Naive thymus-derived CD8-positive, alpha-beta T cell (primary cell): ENCODE measurements around the gene SELENOH. TPM values are rescaled to one million over a fixed set of nuclear protein-coding genes. Genes with fewer than 3 reads are reported as not detected.
A peak's percentile ranks its signal among the peaks of the same experiment; 100 is the strongest.
"Not testable (repeated sequence)": the region's sequence is repeated elsewhere in the genome, so short reads cannot be mapped to it uniquely, and the experiment has no call there.

ENCODE experiments used
- ATAC-seq, 2 donors: fragments of 150-1000 bp; cut with Tn5 transposase in 1 of 2; sonication (Bioruptor Pico), chemical (Tn5 transposase) in 1 of 2; 1 replicate in 1 of 2; 2 replicates in 1 of 2; pipeline ENCODE4 v1.10.0; 2021; ENCODE audit warnings: mild to moderate bottlenecking in 2 of 2, moderate library complexity in 2 of 2
- POLR2A ChIA-PET: fragments of 350-600 bp; sonication (Branson Sonifier 250); formaldehyde crosslinking; loops from one replicate; lab custom pipeline; 2021; ENCODE audit warnings: antibody characterized with exemption; lab: Charles Lee
- DNase-seq, 10 donors: peaks; one replicate each; pipeline versions ENCODE4 v3.0.0 to v3.0.0-alpha.2; 2020 to 2022
- H3K27ac Mint-ChIP-seq, 10 donors: one replicate each; pipeline ENCODE4 v1.8.0; 2020 to 2022; ENCODE audit warnings: mild to moderate bottlenecking in 10 of 10, mixed read lengths in 10 of 10, moderate library complexity in 4 of 10, inconsistent platforms in 1 of 10
- H3K27me3 Mint-ChIP-seq, 5 donors: one replicate each; pipeline ENCODE4 v1.8.0; 2021 to 2022; ENCODE audit warnings: mixed read lengths in 5 of 5
- H3K36me3 Mint-ChIP-seq, 3 donors: one replicate each; pipeline ENCODE4 v1.8.0; 2020 to 2022; ENCODE audit warnings: mixed read lengths in 3 of 3, mild to moderate bottlenecking in 2 of 3, inconsistent platforms in 1 of 3
- H3K4me1 Mint-ChIP-seq, 4 donors: one replicate each; pipeline ENCODE4 v1.8.0; 2021 to 2022; ENCODE audit warnings: mixed read lengths in 4 of 4
- H3K4me3 Mint-ChIP-seq, 10 donors: one replicate each; pipeline ENCODE4 v1.8.0; 2020 to 2022; ENCODE audit warnings: mild to moderate bottlenecking in 10 of 10, mixed read lengths in 10 of 10, moderate library complexity in 6 of 10, inconsistent platforms in 1 of 10
- H3K9me3 Mint-ChIP-seq, 9 donors: one replicate each; pipeline ENCODE4 v1.8.0; 2020 to 2022; ENCODE audit warnings: mixed read lengths in 9 of 9, mild to moderate bottlenecking in 3 of 9, inconsistent platforms in 1 of 9, moderate library complexity in 1 of 9
- polyA plus RNA-seq, 3 donors: library from polyadenylated mRNA; unstranded; fragments of 300-500 nt; fragmentation: Illumina TruSeq; gene quantifications; one replicate each; pipeline ENCODE4 v1.2.3, GENCODE V29; 2021
- total RNA-seq, 8 experiments: library from RNA in 2 of 8; stranded (reverse) in 2 of 8; gene quantifications; one replicate each; pipeline ENCODE4 v1.2.3 and lab custom pipeline; 2021 to 2026

Gene SELENOH, protein sequence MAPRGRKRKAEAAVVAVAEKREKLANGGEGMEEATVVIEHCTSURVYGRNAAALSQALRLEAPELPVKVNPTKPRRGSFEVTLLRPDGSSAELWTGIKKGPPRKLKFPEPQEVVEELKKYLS
- 100 to 1,000 TPM; 142 to 146 TPM for total RNA-seq
- 100 to 1,000 TPM; 294 to 419 (median 342) TPM for polyA plus RNA-seq
- total RNA-seq (lab: John Stamatoyannopoulos, UW) = 7.6 to 16.6 (median 13.1) reads per million in 6 experiments

DNA sequence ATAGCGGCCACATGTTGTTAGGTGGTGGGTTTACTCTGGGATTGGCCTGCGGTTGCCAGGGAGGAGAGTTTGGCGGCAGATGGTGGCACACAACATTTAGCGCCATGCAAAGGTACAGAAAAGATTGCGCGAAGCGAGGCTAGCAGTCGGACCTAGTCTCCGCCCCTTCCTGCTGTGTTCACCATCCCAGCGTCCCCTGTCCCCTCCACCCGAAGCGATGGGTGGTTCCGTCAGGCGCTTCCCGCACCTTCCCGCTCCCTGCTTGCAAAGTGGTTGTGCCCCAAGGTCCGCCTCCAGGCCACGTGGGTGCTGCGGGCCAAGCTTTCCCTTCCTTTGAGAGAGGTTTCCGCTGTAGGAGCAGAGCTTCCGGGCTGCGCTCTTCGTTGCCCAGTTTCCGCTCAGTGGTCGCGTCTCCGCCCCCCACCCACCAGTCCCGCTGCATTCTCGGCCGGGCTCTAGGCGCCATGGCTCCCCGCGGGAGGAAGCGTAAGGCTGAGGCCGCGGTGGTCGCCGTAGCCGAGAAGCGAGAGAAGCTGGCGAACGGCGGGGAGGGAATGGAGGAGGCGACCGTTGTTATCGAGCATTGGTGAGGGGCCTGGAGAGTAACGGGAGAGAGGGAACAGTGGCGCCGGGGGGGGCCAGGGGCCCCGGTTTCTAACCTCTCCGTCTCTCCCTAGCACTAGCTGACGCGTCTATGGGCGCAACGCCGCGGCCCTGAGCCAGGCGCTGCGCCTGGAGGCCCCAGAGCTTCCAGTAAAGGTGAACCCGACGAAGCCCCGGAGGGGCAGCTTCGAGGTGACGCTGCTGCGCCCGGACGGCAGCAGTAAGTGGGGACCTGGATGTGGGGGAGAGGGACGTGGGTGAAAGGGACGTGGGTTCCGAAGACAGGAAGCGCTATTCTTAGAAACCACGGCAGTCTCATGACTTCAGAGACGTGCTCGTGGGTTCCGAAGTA, at the start of gene SELENOH:
TSS of gene SELENOH (plus strand) at position 360 of the 955 bp plus-strand sequence. CDS start at position 465, 105 bp downstream.
- peaks cover 16 to 49% (median 45%) of the 10 kb centered on the region in 4 donors for H3K4me1 Mint-ChIP-seq
- DNase-seq (peak; percentile 74 to 94 (median 90)), ATAC-seq (peak; percentile 83)
- H3K4me3 Mint-ChIP-seq = peak within 1 kb of the TSS; percentile 92 to 100 (median 99)
- H3K27me3 Mint-ChIP-seq = no peaks in the 10 kb centered on the region
- peaks cover 8 to 73% (median 11%) of the 10 kb centered on the region in 3 donors for H3K36me3 Mint-ChIP-seq
- H3K27ac Mint-ChIP-seq = peak within 1 kb of the TSS; percentile 95 to 99 (median 98)
- no peaks in the 10 kb centered on the region for H3K9me3 Mint-ChIP-seq
- POLR2A ChIA-PET = interaction anchor here (0.7 to 3.4 kb wide), 30 partner anchors 9 to 1874 kb away, joined by 3 to 41 read pairs (median 4); partner anchors contain the start of genes BTBD18, CLP1, CTNND1 and LPXN

DNA sequence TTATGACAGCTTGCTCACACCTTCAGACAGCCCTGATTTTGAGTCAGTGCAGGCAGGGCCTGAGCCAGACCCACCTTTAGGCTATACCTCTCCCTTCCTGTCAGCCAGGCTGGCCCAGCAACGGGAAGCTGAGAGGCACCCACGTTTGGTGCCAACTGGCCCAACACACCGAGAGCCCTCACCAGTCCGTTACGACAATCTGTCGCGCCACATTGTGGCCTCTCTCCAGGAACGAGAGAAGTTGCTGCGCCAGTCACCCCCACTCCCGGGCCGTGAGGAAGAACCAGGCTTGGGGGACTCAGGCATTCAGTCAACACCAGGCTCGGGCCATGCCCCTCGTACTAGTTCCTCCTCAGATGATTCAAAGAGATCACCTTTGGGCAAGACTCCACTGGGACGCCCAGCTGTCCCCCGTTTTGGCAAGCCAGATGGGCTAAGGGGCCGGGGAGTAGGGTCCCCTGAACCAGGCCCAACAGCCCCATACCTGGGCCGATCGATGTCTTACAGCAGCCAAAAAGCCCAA, 42.4 kb upstream of the SELENOH start:
- ATAC-seq = peak in 1 of 2 donors; percentile 14
- Mint-ChIP-seq H3K27me3 (no peaks in the 10 kb centered on the region), H3K27ac (peak overlapping the region in 3 of 10 donors; percentile 16 to 89 (median 69)), H3K9me3 (no peaks in the 10 kb centered on the region), H3K4me1 (peaks cover 0 to 1% (median 0%) of the 10 kb centered on the region in 4 donors), H3K36me3 (peaks cover 0 to 93% (median 16%) of the 10 kb centered on the region in 3 donors), H3K4me3 (no peak overlapping the region)
- no peak for DNase-seq
- POLR2A ChIA-PET = no interaction called here

DNA sequence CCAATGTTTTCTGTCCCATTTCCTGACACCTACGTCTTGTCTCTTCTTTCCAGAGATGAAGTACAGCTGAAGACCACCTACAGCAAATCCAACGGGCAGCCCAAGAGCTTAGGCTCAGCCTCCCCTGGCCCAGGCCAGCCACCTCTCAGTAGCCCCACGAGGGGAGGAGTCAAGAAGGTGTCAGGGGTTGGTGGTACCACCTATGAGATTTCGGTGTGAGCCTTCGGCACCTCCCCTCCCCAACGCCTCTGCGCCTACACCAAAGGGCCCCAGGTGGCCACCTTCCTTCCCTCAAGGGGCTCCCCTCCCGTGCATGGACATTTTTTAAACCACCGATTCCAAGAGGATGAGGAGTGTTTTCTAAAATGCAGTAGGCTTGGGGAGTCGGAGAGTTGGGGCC, 41.5 kb upstream of the SELENOH start:
- H3K27me3 Mint-ChIP-seq = no peaks in the 10 kb centered on the region
- H3K9me3 Mint-ChIP-seq = no peaks in the 10 kb centered on the region
- peaks cover 0 to 94% (median 20%) of the 10 kb centered on the region in 3 donors for H3K36me3 Mint-ChIP-seq
- peaks cover 0 to 3% (median 0%) of the 10 kb centered on the region in 4 donors for H3K4me1 Mint-ChIP-seq
- peak overlapping the region in 1 of 10 donors; percentile 73 for H3K27ac Mint-ChIP-seq
- POLR2A ChIA-PET = no interaction called here
- no peak for DNase-seq
- ATAC-seq = peak in 1 of 2 donors; percentile 37
- H3K4me3 Mint-ChIP-seq = no peak overlapping the region

DNA sequence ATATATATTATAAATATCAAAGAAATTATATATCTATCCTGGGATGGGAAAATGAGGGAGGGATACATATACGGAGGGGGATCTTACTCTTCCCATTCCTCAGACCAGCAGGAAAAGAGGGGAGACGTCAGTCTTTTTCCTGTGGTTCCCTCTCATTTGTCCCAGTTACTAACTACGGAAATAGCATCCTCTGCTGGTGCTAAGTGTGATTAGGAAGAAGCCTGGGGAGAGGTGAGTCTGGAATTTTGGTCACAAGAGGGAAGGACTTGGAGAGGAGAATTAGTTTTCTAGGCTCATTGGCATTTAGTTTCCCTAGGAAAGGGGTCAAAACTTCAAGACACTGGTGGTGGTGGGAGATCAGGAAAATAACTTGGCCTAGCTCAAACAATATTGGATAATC, 40.9 kb upstream of the SELENOH start:
- no peaks in the 10 kb centered on the region for H3K9me3 Mint-ChIP-seq
- no peaks in the 10 kb centered on the region for H3K27me3 Mint-ChIP-seq
- peaks cover 0 to 92% (median 20%) of the 10 kb centered on the region in 3 donors for H3K36me3 Mint-ChIP-seq
- no peak for DNase-seq
- peaks cover 0 to 3% (median 0%) of the 10 kb centered on the region in 4 donors for H3K4me1 Mint-ChIP-seq
- POLR2A ChIA-PET = no interaction called here
- H3K27ac Mint-ChIP-seq = peak overlapping the region in 3 of 10 donors; percentile 7 to 50 (median 14)
- no peak overlapping the region for H3K4me3 Mint-ChIP-seq
- no peak for ATAC-seq

DNA sequence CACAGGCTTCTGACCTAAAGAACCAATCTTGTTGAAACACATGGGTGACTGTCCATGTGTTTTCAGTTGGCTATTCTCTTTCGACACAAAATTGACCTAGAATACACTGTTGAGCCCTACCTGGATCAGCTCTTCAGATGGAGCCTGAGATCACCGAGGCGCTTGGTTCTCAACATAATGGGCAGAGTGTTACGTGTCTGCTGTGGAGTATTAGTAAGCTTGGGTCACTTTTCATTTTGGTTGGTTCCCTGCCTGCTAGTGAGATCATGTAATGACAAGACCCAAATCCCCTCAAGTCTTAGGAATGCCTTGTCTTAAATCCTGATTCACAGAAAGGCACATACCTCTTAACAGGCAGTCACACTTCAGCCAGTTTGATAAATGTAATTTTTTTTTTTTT, 38.0 kb upstream of the SELENOH start:
- no peak for ATAC-seq
- peak in 1 of 10 donors; percentile 1 for DNase-seq
- H3K9me3 Mint-ChIP-seq = no peaks in the 10 kb centered on the region
- H3K36me3 Mint-ChIP-seq = peaks cover 0 to 77% (median 13%) of the 10 kb centered on the region in 3 donors
- H3K4me3 Mint-ChIP-seq = no peak overlapping the region
- POLR2A ChIA-PET = interaction anchor here (0.7 kb wide), 1 partner anchor 202 kb away, joined by 3 read pairs; no protein-coding TSS in a partner anchor
- H3K4me1 Mint-ChIP-seq = peaks cover 4 to 9% (median 5%) of the 10 kb centered on the region in 4 donors
- H3K27ac Mint-ChIP-seq = peak overlapping the region in 4 of 10 donors; percentile 15 to 89 (median 72)
- H3K27me3 Mint-ChIP-seq = no peaks in the 10 kb centered on the region

DNA sequence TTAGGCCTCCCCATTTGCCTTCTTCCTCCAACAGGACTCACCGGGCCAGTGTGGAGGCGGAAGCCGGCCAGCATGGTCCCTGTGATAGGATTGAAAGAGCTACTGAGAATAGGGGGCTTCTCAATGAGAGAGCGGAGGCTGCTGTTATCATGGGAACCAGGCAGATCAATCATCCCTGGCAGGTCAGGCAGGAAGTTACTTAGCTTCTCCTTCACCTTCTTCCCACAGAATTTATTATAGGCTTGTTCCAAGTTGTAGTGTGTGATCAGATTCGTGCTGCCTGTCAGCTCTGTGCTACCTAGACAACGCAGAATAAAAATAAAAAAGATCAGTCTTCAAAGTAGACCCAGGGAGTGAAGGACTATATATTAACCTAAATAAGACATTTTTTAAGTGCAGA, 36.4 kb upstream of the SELENOH start:
- no peaks in the 10 kb centered on the region for H3K27me3 Mint-ChIP-seq
- DNase-seq = no peak
- H3K4me1 Mint-ChIP-seq = peaks cover 8 to 14% (median 11%) of the 10 kb centered on the region in 4 donors
- no peak for ATAC-seq
- H3K9me3 Mint-ChIP-seq = no peaks in the 10 kb centered on the region
- H3K4me3 Mint-ChIP-seq = no peak overlapping the region
- peaks cover 0 to 69% (median 7%) of the 10 kb centered on the region in 3 donors for H3K36me3 Mint-ChIP-seq
- H3K27ac Mint-ChIP-seq = peak overlapping the region in 6 of 10 donors; percentile 35 to 87 (median 64)
- POLR2A ChIA-PET = no interaction called here

DNA sequence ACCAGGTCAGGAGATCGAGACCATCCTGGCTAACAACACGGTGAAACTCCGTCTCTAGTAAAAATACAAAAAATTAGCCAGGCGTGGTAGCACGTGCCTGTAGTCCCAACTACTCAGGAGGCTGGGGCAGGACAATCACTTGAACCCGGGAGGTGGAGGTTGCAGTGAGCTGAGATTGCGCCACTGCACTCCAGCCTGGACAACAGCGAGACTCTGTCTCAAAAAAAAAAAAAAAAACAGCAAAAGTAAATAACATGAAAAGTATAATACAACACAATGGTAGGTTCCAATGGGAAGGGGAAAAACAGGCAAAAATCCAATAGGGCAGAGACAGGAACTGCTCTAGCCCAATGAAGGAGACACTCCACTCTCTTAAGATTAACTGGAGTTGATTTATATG, 35.9 kb upstream of the SELENOH start:
- peaks cover 0 to 64% (median 7%) of the 10 kb centered on the region in 3 donors for H3K36me3 Mint-ChIP-seq
- H3K27me3 Mint-ChIP-seq, DNase-seq, H3K4me3 Mint-ChIP-seq, H3K9me3 Mint-ChIP-seq, ATAC-seq: not testable (repeated sequence)
- POLR2A ChIA-PET = interaction anchor here (0.6 kb wide), 1 partner anchor 31 kb away, joined by 3 read pairs; no protein-coding TSS in a partner anchor
- H3K27ac Mint-ChIP-seq = peak overlapping the region in 4 of 10 donors; percentile 4 to 82 (median 69)
- H3K4me1 Mint-ChIP-seq = peaks cover 10 to 18% (median 15%) of the 10 kb centered on the region in 4 donors

DNA sequence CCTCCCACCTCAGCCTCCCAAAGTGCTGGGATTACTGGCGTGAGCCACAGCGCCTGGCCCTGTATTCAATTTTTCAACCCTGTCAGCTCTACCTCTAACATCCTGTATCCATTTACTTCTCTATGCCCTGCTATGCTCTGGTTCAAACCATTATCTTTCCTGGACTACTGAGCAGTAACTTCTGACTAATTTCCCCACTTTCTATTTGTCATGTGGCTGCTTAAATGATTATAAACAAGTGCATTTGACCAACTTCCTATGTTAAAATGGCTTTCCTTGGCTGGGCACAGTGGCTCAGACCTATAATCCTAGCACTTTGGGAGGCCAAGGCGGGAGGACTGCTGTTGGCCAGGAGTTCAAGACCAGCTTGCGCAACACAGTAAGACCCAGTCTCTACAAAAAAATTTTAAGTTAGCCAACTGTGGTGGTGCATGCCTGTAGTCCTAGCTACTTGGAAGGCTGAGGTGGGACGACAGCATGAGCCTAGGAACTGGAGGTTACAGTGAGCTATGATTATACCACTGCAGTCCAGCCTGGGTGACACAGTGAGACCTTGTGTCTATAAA, 31.4 kb upstream of the SELENOH start:
- ATAC-seq (no peak), DNase-seq (no peak)
- Mint-ChIP-seq H3K27me3 (no peaks in the 10 kb centered on the region), H3K27ac (peak overlapping the region in 8 of 10 donors; percentile 6 to 80 (median 40)), H3K36me3 (peaks cover 0 to 27% (median 0%) of the 10 kb centered on the region in 3 donors), H3K4me3 (peak overlapping the region in 3 of 10 donors; percentile 23 to 98 (median 57)), H3K4me1 (peaks cover 26 to 54% (median 48%) of the 10 kb centered on the region in 4 donors), H3K9me3 (no peaks in the 10 kb centered on the region)
- POLR2A ChIA-PET = interaction anchor here (0.5 to 0.6 kb wide), 3 partner anchors 23 to 55 kb away, joined by 3 to 8 read pairs (median 4); partner anchors contain the start of gene SELENOH

DNA sequence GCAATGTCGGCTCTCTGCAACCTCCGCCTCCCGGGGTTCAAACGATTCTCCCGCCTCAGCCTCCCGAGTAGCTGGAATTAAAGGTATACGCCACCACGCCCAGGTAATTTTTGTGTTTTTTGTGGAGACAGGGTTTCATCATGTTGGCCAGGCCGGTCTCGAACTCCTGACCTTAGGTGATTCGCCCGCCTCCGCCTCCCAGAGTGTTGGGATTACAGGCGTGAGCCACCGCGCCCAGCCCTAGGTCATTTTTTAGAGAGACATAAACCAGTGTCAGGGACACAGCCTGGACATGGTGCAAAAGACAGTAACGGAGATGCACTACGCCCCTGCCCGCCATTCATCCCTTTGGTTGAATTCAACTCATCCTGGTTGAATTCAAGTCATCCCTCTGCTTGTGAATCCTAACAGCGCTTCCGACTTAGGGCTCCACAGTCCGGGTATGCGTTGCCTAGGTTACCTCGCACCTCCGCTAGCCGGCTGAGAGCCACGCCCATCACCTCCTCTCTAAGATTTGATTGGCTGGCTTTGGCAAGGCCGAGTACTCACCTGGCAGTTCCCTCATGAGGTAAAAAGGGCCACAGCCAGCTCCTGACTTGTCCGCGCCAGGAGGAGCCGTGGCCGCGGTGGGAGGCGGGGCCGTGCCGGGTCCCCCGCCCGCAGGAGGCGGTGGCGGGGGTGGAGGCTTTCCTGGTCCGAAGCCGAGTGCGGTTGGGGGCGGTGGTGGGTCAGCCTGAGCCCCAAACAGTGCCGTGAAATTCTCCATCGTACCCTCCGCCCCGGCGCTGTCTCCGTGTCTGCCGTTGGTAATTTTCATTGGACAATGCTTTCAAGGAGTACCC, 29.7 kb upstream of the SELENOH start, which contains the start of gene MED19:
TSS of gene MED19 (minus strand) at position 802 of the 842 bp plus-strand sequence. CDS start at position 766, 36 bp downstream.
- POLR2A ChIA-PET = interaction anchor here (0.5 to 1.8 kb wide), 16 partner anchors 12 to 376 kb away, joined by 3 to 41 read pairs (median 4); partner anchors contain the start of genes SELENOH, SLC43A1, SSRP1 and UBE2L6
- peaks cover 26 to 54% (median 51%) of the 10 kb centered on the region in 4 donors for H3K4me1 Mint-ChIP-seq
- H3K9me3 Mint-ChIP-seq = no peaks in the 10 kb centered on the region

DNA sequence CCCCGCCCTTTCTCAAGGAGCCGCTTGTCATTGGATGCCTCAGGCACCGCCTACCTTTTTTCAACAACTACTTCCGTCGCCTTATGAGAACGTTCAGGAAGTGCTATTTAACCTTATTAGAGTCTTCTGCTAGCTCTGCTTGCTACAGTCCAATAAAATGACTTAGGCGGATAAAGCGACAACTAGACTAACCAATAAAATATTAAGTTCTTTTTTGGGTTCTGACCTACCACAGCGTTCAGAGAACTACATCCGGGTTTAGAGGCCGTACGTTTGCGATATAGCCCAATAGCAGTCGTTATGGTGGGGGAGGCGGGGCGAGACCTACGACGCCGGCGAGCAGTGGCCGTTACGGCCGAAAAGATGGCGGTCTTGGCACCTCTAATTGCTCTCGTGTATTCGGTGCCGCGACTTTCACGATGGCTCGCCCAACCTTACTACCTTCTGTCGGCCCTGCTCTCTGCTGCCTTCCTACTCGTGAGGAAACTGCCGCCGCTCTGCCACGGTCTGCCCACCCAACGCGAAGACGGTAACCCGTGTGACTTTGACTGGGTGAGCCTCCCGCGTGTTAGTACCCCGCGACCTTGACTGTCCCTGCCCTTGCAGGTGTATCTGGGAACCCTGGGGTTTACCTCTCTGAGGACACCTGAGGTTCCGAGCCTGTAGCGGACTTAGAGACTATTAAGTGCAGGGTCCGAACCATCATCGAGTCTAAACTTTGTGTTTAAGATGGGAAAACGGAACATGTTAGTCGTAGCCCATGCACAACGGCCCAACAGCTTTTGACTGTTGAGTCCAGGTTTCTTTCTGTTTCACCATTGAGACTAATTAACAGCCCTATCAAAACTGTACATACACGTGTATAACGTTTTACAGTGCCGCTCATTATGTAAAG, 28.8 kb upstream of the SELENOH start, which contains the start of gene TMX2:
TSS of gene TMX2 (plus strand) at position 338 of the 895 bp plus-strand sequence. CDS start at position 364, 26 bp downstream.
- H3K27ac Mint-ChIP-seq = peak within 1 kb of the TSS; percentile 92 to 99 (median 97)
- H3K9me3 Mint-ChIP-seq = no peaks in the 10 kb centered on the region
- POLR2A ChIA-PET = interaction anchor here (0.6 to 1.8 kb wide), 15 partner anchors 11 to 377 kb away, joined by 3 to 41 read pairs (median 4); partner anchors contain the start of genes SELENOH, SLC43A1, SSRP1 and UBE2L6
- peaks cover 0 to 14% (median 0%) of the 10 kb centered on the region in 3 donors for H3K36me3 Mint-ChIP-seq
- peaks cover 24 to 54% (median 49%) of the 10 kb centered on the region in 4 donors for H3K4me1 Mint-ChIP-seq
- no peaks in the 10 kb centered on the region for H3K27me3 Mint-ChIP-seq
- ATAC-seq = peak; percentile 93
- DNase-seq = peak; percentile 79 to 95 (median 88)
- peak within 1 kb of the TSS; percentile 87 to 99 (median 96) for H3K4me3 Mint-ChIP-seq

More for the DNA sequence above, 29.7 kb upstream of the SELENOH start, which contains the start of gene MED19:
- peak; percentile 60 to 88 (median 78) for DNase-seq
- Mint-ChIP-seq H3K4me3 (peak within 1 kb of the TSS; percentile 87 to 99 (median 96)), H3K27me3 (no peaks in the 10 kb centered on the region), H3K27ac (peak within 1 kb of the TSS; percentile 92 to 99 (median 97)), H3K36me3 (peaks cover 0 to 15% (median 0%) of the 10 kb centered on the region in 3 donors)
- ATAC-seq = peak; percentile 45 to 53
